Measurements from ENCODE around the gene ARX.

The ARX gene

GRCh38 chrX:25016938-25017598 lies 1.3 kb upstream of the ARX start:
- DNase-seq (ENCODE audit: low spot score), result no peak

DNA sequence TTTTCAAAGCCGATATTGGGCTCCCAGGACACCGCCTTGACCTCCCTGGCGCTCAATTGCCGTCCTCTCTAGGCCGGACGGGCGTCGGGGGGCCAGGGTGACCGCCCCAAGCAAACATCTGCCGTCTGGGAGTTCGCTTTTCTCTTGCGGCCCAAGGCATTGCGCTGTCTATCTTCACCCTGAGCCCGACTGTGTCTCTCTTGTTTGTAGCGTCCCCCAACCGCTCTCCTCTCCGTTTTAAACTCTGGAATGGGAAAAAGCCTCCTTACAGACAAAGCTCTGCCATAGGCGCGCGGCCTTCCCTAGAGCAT lies 551 bp upstream of the ARX start:
- DNase-seq (ENCODE audit: low spot score), result no peak

GRCh38 chrX:25014366-25014838 lies 1.4 kb downstream of the ARX start:
- no peak for DNase-seq (ENCODE audit: low spot score)

DNA sequence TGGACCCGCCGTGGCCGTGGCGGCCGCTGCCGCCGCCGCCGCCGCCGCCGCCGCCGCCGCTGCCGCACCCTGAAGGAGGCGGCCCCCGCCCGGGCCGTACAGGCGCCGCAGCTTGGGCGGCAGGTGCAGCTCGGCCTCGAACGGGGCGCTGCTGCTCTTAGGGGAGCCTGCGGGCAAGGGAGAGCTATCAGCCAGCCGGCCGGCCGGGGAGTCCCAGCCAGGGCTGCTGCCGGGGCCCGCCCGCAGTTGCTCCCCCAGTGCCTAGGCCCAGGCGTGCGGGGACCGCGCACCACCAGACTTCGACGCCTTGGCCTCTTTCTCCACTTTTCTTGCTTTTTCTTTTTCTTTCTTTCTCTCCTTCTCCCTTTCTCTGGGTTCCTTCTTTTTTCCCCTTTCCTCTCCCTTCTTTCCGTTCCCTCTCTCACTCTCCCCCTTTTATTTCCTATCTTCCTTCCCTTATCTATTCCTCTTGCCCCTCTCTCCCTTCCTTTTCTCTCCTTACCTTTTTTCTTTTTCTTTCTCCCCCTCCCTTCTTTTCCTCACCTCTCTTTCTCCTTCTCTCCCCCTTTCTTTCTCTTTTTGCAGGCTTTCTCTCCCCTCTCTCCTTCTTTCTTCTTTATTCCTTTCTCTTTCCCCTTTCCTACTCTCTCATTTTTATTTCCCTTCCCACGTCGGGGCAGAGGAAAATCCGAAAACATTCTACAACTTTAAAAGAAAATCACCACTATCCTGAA lies 2.0 kb downstream of the ARX start:
- DNase-seq (ENCODE audit: low spot score), result no peak

DNA sequence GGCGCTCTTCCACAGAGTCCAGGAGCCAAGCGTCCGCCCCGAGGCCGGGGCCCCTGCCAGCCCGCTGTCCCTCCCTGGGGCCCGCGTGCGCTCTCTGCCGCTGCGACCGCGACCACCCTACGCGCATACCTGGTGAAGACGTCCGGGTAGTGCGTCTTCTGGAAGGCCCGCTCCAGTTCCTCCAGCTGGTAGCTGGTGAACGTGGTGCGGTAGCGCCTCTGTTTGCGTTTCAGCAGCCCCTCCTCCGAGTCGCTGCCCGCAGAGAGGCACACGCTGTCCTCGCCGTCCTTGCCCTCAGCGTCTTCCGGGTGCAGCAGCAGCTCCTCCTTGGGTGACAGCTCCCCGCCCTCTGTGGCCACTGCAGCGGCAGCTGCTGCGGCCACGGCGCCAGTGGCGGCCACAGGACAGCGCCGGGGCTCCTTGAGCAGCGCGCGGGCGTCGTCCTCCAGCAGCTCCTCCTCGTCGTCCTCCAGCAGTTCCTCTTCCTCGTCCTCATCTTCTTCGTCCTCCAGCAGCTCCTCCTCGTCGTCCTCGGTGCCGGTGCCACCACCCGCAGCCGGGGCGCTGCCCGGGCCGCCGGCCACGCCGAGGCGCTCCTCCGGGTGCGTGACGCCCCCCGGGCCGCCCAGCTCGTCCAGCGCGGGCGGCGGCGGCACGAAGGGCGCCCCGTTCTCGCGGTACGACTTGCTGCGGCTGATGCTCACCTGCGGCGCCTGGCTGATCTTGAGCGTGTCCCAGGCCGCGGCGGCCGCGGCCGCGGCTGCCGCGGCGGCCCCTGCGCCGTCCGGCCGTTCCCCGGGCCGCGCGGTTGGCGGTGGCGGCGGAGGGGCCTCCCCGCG lies 2.8 kb downstream of the ARX start:
- peak; percentile 17 for DNase-seq (ENCODE audit: low spot score)

DNA sequence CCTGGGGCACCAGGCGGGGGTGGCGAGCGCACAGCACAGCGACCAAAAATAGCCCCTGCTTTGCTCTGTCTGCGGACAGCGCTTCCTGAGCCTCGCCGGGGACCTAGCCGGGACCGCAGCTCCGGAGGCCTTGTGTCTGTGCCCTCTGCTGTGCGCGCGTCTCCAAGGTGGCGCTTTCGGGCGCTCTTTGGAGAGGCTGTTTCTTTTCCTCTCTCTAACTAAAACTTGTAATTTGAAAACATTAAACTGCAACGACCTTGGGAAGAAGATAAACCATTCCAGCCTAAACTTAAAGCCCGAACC lies 3.4 kb downstream of the ARX start:
- no peak for DNase-seq (ENCODE audit: low spot score)

- no peak for DNase-seq (ENCODE audit: low spot score)
Observed at GRCh38 chrX:25011589-25012432, 4.0 kb downstream of the ARX start.

DNA sequence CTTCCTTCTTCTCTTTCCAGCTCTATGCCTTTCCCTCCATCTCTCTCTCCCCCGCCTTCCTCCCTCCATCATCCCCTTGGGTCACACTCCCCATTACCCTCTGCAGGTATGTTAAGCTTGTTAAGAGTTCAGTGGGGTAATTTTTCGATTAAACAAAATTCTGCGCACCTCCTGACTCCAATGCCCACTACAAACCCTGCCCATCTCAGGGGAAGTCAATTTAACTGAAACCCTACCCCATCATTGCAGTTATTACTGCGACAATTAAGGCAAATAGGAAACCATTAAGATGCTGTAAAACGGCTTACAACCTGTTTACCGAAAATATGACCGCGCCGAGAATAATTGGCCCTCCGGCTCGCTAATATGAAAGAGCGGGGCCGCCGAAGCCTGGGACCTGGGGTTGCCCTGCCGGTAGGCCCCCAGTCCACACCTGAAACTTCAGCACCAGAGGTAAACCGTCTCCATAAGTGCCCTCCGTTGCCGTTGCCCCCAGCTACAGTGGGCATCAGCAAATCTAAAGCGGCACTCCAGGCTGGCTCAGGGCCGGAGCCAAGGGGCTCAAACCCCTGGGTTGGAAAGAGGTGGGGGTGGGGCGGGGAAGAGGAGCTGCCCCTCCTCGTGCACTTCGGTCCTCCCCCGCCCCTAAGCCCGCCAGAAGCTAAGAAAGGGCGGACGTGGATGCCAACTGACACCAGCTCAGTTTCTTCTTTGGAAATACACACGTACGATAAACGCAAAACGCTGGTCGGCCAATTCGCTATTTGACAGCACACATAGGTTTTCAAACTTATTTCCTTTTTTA lies 4.8 kb downstream of the ARX start:
- DNase-seq (ENCODE audit: low spot score), result no peak

DNA sequence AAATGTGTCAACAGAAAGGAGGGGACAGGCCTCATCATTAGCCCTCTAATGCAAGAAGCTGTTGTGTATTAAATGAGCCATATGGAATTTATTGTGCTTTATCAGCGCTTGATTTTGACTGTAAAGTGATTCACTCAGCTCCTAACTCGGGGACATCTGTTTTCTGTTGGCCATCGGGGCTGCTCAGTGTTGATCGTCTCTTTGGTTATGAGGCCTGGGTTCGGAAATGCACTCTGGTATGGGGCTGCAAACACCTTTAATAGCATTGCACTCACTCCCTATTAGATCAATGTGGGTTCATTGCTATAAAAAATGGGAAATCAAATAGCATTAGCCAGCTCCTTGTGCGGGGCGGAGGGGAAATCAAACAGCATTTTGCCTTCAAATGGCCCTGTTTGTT lies 6.4 kb downstream of the ARX start:
- DNase-seq (ENCODE audit: low spot score), result no peak

GRCh38 chrX:25007059-25008053 lies 8.4 kb downstream of the ARX start:
- DNase-seq (ENCODE audit: low spot score), result no peak

DNA sequence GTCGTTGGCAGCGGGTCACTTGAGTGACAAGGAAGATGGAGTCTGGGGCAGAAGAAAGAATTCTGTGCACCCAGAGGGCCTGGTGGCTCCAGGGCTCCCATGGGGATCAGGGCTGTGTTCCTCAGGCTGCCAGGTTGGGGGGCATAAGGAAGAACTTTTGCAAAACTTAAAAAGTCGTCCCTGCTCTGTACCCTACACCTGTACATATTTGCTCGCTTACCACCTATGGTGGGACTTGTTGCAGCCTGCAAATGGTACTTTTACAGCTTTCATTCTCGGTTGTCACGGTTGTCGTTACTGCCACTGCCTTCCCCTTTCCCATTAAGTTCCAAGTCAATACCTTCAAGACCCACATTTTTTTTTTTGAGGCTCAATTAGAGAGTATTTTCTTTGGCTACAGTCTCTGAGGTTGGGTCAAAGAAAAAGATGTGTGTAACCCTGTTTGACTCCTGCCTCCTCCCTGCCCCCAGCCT lies 9.1 kb downstream of the ARX start:
- DNase-seq (ENCODE audit: low spot score), result no peak

DNA sequence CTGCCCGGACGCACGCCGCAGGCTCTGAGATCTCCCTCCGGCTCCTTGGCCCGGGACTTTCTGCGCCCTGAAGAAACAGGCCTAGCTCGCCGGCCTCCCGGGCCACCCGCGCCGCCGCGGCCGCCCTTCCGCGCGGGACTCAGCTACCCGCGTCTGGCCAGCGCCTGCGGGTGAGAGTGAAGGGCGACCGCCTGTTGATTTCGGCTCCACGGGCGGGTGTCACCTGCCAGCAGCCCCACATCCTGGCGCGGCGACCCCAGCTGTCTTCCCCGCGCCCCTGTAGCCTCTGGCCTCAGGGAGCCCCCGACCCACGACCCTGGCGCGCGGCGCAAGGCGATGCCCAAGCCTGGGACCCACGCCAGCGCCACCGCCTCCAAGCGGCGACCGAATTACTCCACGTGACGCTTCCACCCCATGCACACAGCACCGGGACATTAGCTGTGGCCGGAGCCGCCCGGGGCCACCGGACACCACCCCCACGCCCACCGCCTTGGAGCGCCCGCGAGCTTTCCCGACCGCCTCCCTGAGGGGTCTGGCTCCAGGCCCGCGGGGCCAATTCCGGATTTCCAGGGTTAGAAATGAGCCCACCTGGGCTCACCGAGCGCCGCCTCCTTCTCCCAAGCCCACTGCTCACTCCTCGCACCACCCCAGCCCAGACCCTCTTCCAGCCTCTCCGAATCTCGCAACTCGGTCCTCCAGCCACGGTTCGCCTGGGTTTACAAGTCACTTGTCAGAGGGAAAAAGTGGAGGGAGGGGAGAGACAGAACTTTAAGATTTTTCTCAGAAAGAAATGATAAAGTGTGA lies 10.2 kb downstream of the ARX start:
- DNase-seq (ENCODE audit: low spot score), result peak; percentile 31

DNA sequence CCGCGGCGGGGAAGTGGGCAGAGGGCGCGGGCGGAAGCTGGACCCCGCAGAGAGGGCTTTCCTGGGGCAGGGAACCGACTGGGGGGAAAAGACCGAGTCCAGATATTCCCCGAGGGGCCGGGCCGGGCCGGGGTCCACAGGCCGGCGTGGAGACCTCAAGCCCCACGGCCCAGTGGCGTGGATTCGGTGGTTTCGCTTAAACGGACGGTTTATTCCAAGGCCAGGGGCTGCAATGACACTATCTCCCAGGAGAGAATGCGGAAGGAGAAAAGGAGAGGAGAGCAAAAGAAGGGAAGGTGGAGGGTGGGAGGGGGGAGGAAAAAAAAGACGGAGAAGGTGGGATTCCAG lies 10.8 kb downstream of the ARX start:
- DNase-seq (ENCODE audit: low spot score), result no peak

GRCh38 chrX:25004485-25005032 lies 11.2 kb downstream of the ARX start:
- DNase-seq (ENCODE audit: low spot score), result no peak

GRCh38 chrX:25004040-25004439 lies 11.7 kb downstream of the ARX start:
- DNase-seq (ENCODE audit: low spot score), result no peak

DNA sequence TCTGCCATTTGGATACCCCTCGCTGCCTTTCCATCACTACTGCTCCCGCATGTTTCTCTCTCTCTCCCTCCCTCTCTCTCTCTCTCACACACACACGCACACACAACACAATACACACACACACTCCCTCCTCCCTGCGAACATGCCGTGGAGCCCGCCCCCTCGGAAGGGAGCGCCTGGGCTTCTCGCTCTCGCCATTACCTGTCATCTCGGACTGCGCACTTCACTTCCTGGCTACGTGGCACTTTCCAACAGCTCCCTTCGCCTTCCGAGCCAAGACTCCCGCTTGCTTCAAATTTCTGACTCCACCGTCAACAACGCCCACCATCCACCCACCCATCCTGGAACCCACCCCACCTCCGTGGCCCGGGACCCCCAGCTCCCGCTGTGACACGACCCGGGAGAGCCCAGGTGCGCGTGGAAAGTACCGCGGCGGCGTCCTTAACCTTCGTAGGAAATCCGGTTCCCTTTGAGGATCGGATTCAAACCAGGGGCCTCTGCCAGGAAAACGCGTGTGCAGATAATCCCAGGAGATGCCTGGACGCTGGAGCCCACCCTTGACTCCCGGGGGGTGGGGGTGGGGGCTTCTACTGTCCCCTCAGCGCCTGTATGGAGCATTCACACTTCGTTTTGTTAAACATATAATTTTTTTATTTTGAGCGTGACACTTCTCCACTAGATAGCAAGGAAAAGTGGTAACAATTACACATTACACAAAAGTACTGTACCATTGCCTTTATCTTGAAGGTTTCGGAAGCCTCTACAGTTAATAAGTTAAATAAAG lies 12.5 kb downstream of the ARX start:
- DNase-seq (ENCODE audit: low spot score), result no peak

- no peak for DNase-seq (ENCODE audit: low spot score)
Observed at GRCh38 chrX:25002661-25003020, 13.1 kb downstream of the ARX start.

All from AG20443 (cell line).